ENCODE results near the gene KRTAP12-3. TPM values are rescaled to one million over a fixed set of nuclear protein-coding genes. Genes with fewer than 3 reads are reported as not detected.
A peak's percentile ranks its signal among the peaks of the same experiment; 100 is the strongest.

KRTAP12-3 gene
- total RNA-seq, 4 donors from 2014 or later = not detected

DNA sequence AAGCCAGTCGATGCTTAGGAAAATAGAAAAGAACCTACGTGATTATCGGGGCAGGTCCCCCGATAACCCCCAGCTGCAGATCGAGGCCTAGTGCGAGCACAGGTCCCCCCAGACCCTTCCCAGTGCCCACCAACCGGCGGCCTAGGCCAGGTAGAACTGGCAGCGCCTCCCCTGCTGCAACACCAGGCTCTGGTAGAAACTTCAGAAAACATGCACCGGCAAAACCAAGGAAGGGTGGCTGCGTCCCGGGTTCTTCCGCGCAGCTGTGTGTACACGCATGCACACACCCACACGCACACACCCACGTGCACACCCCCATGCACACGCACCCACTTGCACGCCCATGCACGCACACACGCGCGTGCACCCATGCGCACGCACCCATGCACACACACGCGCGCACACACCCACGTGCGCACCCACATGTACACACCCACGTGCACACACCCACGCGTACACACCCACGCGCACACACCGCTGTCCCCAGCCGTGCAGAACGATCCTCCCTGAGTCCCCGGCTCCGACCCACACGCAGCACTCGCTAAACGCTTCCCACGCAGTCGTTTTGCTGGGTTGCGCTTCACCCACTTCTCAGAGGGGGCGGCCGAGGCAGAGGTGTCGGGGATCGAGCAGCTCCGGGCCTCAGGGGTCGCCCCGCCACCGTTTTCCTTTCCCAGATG is 48.4 kb downstream of the KRTAP12-3 start:
- Histone ChIP-seq H3K9me3 (no peaks in the 10 kb centered on the region), H3K4me3 (no peak overlapping the region), H3K36me3 (no peaks in the 10 kb centered on the region), H3K27me3 (peaks cover 0 to 33% of the 10 kb centered on the region in 2 donors), H3K27ac (no peak overlapping the region), H3K4me1 (no peaks in the 10 kb centered on the region)
- TF ChIP-seq, protein P1, sequence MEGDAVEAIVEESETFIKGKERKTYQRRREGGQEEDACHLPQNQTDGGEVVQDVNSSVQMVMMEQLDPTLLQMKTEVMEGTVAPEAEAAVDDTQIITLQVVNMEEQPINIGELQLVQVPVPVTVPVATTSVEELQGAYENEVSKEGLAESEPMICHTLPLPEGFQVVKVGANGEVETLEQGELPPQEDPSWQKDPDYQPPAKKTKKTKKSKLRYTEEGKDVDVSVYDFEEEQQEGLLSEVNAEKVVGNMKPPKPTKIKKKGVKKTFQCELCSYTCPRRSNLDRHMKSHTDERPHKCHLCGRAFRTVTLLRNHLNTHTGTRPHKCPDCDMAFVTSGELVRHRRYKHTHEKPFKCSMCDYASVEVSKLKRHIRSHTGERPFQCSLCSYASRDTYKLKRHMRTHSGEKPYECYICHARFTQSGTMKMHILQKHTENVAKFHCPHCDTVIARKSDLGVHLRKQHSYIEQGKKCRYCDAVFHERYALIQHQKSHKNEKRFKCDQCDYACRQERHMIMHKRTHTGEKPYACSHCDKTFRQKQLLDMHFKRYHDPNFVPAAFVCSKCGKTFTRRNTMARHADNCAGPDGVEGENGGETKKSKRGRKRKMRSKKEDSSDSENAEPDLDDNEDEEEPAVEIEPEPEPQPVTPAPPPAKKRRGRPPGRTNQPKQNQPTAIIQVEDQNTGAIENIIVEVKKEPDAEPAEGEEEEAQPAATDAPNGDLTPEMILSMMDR (IDR thresholded peaks at IDR 0.05) = no peak
- no peak for TF ChIP-seq POLR2A (IDR thresholded peaks at IDR 0.05)
- DNase-seq = peak in 1 of 2 donors; percentile 5
- intact Hi-C loops (cut with DNase I; ENCODE audit: low total_unique reads) = no loop called here

DNA sequence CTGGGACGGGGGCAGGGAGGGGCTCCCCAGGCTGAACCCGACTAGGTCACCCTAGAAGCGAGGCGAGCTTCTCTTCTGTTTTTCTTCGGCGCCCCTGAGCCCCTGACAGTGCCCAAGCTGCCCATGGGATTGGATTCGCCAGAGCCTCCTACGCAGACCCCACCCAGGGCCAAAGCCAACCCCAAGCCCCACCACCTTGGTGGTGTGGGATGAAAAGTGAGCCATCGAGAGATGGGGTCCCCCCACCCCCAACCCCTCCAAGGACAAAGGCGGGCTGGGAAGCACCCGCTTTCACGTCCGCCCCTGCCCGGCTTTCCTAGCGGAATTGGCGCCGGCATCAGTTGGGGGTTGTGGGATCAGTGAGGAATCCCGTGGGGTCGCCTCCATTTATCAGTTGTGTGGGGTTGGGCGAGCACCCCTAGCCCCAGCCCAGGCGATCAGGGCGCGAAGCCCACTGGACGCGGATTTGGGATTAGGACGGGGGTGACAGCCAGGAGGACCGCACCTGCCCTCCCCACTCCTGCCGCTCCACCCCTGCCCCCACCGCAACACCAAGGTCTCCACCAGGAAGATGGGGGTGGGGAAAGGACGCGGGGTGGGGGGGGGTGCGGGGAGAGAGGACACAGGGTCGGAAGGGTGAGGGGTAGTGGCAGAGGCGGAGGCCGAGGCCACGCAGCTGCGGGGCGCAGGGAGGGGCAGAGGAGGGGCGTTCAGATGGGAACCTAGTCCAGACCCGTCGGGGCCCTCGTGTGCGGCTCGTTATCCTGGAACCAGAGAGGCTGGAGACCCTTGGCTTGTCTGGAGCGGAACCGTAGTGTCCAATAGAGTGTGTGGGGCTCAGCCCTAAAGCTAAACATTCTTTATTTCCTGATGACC is 49.2 kb downstream of the KRTAP12-3 start:
- Histone ChIP-seq H3K27me3 (peaks cover 0 to 41% of the 10 kb centered on the region in 2 donors), H3K4me1 (no peaks in the 10 kb centered on the region), H3K36me3 (no peaks in the 10 kb centered on the region), H3K9me3 (no peaks in the 10 kb centered on the region), H3K4me3 (no peak overlapping the region), H3K27ac (no peak overlapping the region)
- peak in 1 of 2 donors; percentile 6 for DNase-seq
- intact Hi-C loops (cut with DNase I; ENCODE audit: low total_unique reads) = no loop called here
- TF ChIP-seq POLR2A (IDR thresholded peaks at IDR 0.05) = no peak
- TF ChIP-seq, protein P1 (IDR thresholded peaks at IDR 0.05) = no peak

Small RNA genes lying within 50 kb of the gene (small RNA-seq; reads per million reads assigned to genes)
- not detected for gene KRTAP12-6P

Other genes starting within 250 kb of the KRTAP12-3 start
- gene LRRC3, start 202.4 kb upstream of the KRTAP12-3 start, total RNA-seq = 1 to 10 TPM in 2 of 4 donors, under 1 TPM in 1, not detected in 1; under 0.01 to 2.3 (median 2.3) TPM
- gene KRTAP10-1, start 117.7 kb upstream of the KRTAP12-3 start, total RNA-seq = not detected
- gene KRTAP10-2, start 106.4 kb upstream of the KRTAP12-3 start, total RNA-seq = not detected
- not detected for gene KRTAP10-3, start 99.1 kb upstream of the KRTAP12-3 start, total RNA-seq
- not detected for gene KRTAP10-4, start 84.2 kb upstream of the KRTAP12-3 start, total RNA-seq
- gene KRTAP10-5, start 77.3 kb upstream of the KRTAP12-3 start, total RNA-seq = not detected
- gene KRTAP10-6, start 65.4 kb upstream of the KRTAP12-3 start, total RNA-seq = not detected
- gene KRTAP10-7, start 57.3 kb upstream of the KRTAP12-3 start, total RNA-seq = not detected
- gene KRTAP10-8, start 45.9 kb upstream of the KRTAP12-3 start, total RNA-seq = not detected
- not detected for gene KRTAP10-9, start 30.8 kb upstream of the KRTAP12-3 start, total RNA-seq
- gene KRTAP10-10, start 20.6 kb upstream of the KRTAP12-3 start, total RNA-seq = not detected
- not detected for gene KRTAP10-11, start 11.5 kb upstream of the KRTAP12-3 start, total RNA-seq
- not detected for gene KRTAP12-4, start 3.3 kb upstream of the KRTAP12-3 start, total RNA-seq
- not detected for gene KRTAP12-2, start 9.0 kb downstream of the KRTAP12-3 start, total RNA-seq
- 1 to 10 TPM in 1 of 4 donors, not detected in 3; 1.5 TPM for gene KRTAP12-1, start 24.2 kb downstream of the KRTAP12-3 start, total RNA-seq
- not detected for gene KRTAP10-12, start 39.2 kb downstream of the KRTAP12-3 start, total RNA-seq
- under 1 TPM in 3 of 4 donors, not detected in 1; 0.18 to 0.69 (median 0.51) TPM for gene TSPEAR, start 53.6 kb downstream of the KRTAP12-3 start, total RNA-seq
- gene UBE2G2, start 143.9 kb downstream of the KRTAP12-3 start, total RNA-seq = 10 to 100 TPM; 38.4 to 75.1 (median 67.4) TPM
- 10 to 100 TPM; 62.6 to 88.4 (median 67.4) TPM for gene SUMO3, start 160.1 kb downstream of the KRTAP12-3 start, total RNA-seq
- gene PTTG1IP, start 215.8 kb downstream of the KRTAP12-3 start, total RNA-seq = 100 to 1,000 TPM; 108 to 202 (median 146) TPM

Data from uterus (tissue), 4 donors.